GM23338 (cell line): ENCODE data around the gene CHD5. TPM values are rescaled to one million over a fixed set of nuclear protein-coding genes. Genes with fewer than 3 reads are reported as not detected.

Experiments used
- ATAC-seq: fragments of 200-7000 bp; cut with Tn5 transposase; 3 replicates; pipeline ENCODE4 v1.9.1; 2020
- DNase-seq: peaks from one replicate; pipeline ENCODE4 v3.0.0-alpha.2; 2015; ENCODE audit warnings: low spot score
- H2AFZ ChIP-seq: fragments of 200-600 bp; sonication (generic); 2 replicates; pipeline ENCODE4 v1.8.0; 2016; ENCODE audit warnings: antibody characterized with exemption, mild to moderate bottlenecking, moderate library complexity
- H3F3A ChIP-seq: fragments of 200-600 bp; sonication (generic); replicated peaks from 2 replicates; pipeline ENCODE4 v1.8.0; 2017; ENCODE audit warnings: antibody characterized with exemption, mixed run types, low read depth
- H3K27ac ChIP-seq: fragments of 200-600 bp; sonication (generic); 2 replicates; pipeline ENCODE4 v1.6.1; 2016; ENCODE audit warnings: low read depth
- H3K27me3 ChIP-seq: fragments of 200-600 bp; sonication (generic); 2 replicates; pipeline ENCODE4 v1.8.0; 2016; ENCODE audit warnings: mild to moderate bottlenecking, mixed run types, moderate library complexity; ENCODE audit not compliant: insufficient read depth
- H3K36me3 ChIP-seq: fragments of 200-600 bp; sonication (generic); 2 replicates; pipeline ENCODE4 v1.8.0; 2016; ENCODE audit warnings: mild to moderate bottlenecking; ENCODE audit not compliant: insufficient read depth
- H3K4me1 ChIP-seq: fragments of 200-600 bp; sonication (generic); 2 replicates; pipeline ENCODE4 v1.8.0; 2016; ENCODE audit warnings: mild to moderate bottlenecking, moderate library complexity; ENCODE audit not compliant: insufficient read depth
- H3K4me2 ChIP-seq: fragments of 200-600 bp; sonication (generic); 2 replicates; pipeline ENCODE4 v1.7.1; 2017; ENCODE audit warnings: mixed run types
- H3K4me3 ChIP-seq: fragments of 200-600 bp; sonication (generic); 2 replicates; pipeline ENCODE4 v1.6.1; 2016; ENCODE audit warnings: mixed run types
- H3K79me2 ChIP-seq: fragments of 200-600 bp; sonication (generic); replicated peaks from 2 replicates; pipeline ENCODE4 v1.8.0; 2017; ENCODE audit warnings: mild to moderate bottlenecking; ENCODE audit not compliant: insufficient read depth
- H3K9me2 ChIP-seq: fragments of 200-600 bp; sonication (generic); 2 replicates; pipeline ENCODE4 v1.8.0; 2017; ENCODE audit not compliant: insufficient read depth
- H4K20me1 ChIP-seq: fragments of 200-600 bp; sonication (generic); replicated peaks from 2 replicates; pipeline ENCODE4 v1.8.0; 2017; ENCODE audit warnings: mild to moderate bottlenecking; ENCODE audit not compliant: insufficient read depth
- H3K27ac Mint-ChIP-seq: 2 replicates; pipeline ENCODE4 v1.8.0; 2020; ENCODE audit warnings: inconsistent platforms, mild to moderate bottlenecking, moderate library complexity, mixed read lengths
- H3K27me3 Mint-ChIP-seq: 3 replicates; pipeline ENCODE4 v1.8.0; 2022; ENCODE audit warnings: low read depth, mild to moderate bottlenecking, moderate library complexity, mixed read lengths, inconsistent platforms; ENCODE audit not compliant: insufficient read depth, poor library complexity
- H3K36me3 Mint-ChIP-seq: 3 replicates; pipeline ENCODE4 v1.8.0; 2021; ENCODE audit warnings: low read depth, mild to moderate bottlenecking, inconsistent platforms, moderate library complexity, mixed read lengths
- H3K4me1 Mint-ChIP-seq: 3 replicates; pipeline ENCODE4 v1.8.0; 2020; ENCODE audit warnings: mild to moderate bottlenecking, inconsistent platforms, mixed read lengths
- H3K4me3 Mint-ChIP-seq: 3 replicates; pipeline ENCODE4 v1.8.0; 2021; ENCODE audit warnings: moderate library complexity, mild to moderate bottlenecking, inconsistent platforms, mixed read lengths
- H3K9me3 Mint-ChIP-seq: 3 replicates; pipeline ENCODE4 v1.8.0; 2020; ENCODE audit warnings: moderate library complexity, mild to moderate bottlenecking, inconsistent platforms, mixed read lengths
- CREB1 ChIP-seq: fragments of 250-450 bp; sonication (Bioruptor Pico); IDR thresholded peaks from 2 replicates; pipeline ENCODE4 v1.5.0; 2020; ENCODE audit warnings: low read depth, mild to moderate bottlenecking, moderate library complexity
- CTCF ChIP-seq, 2 experiments: fragments of 200-600 bp in 1 of 2; sonication (generic) in 1 of 2; conservative IDR thresholded peaks; 2 replicates each; pipeline versions ENCODE4 v1.5.1 to v1.6.1; 2016 to 2017; ENCODE audit warnings: antibody characterized with exemption in 2 of 2, low read depth in 2 of 2, mild to moderate bottlenecking in 2 of 2, moderate library complexity in 1 of 2
- EZH2 ChIP-seq: fragments of 200-600 bp; sonication (generic); IDR thresholded peaks from one replicate; pipeline ENCODE4 v1.8.0; 2017; ENCODE audit warnings: antibody characterized with exemption, mild to moderate bottlenecking, low read depth; ENCODE audit not compliant: unreplicated experiment
- EZH2phosphoT487 ChIP-seq: fragments of 200-600 bp; sonication (generic); IDR thresholded peaks from one replicate; pipeline ENCODE4 v1.8.1; 2018; ENCODE audit warnings: antibody characterized with exemption; ENCODE audit not compliant: unreplicated experiment
- JUNB ChIP-seq: IDR thresholded peaks from one replicate; pipeline ENCODE4 v1.6.1; 2016; ENCODE audit warnings: antibody characterized with exemption; ENCODE audit not compliant: unreplicated experiment
- NANOG ChIP-seq: IDR thresholded peaks from 2 replicates; pipeline ENCODE4 v1.6.1; 2016; ENCODE audit warnings: antibody characterized with exemption, borderline replicate concordance
- POLR2AphosphoS5 ChIP-seq: IDR thresholded peaks from 2 replicates; pipeline ENCODE4 v1.6.1; 2016; ENCODE audit warnings: antibody characterized with exemption, low read depth
- STAT1 ChIP-seq: IDR thresholded peaks from one replicate; pipeline ENCODE4 v1.6.1; 2016; ENCODE audit warnings: antibody characterized with exemption; ENCODE audit not compliant: unreplicated experiment
- ZNF114 ChIP-seq: fragments of 250-450 bp; sonication (Bioruptor Pico); IDR thresholded peaks from 2 replicates; pipeline ENCODE4 v1.5.0; 2020; ENCODE audit warnings: mild to moderate bottlenecking, moderate library complexity
- ZNF331 ChIP-seq: fragments of 250-450 bp; sonication (Bioruptor Pico); IDR thresholded peaks from 2 replicates; pipeline ENCODE4 v1.5.0; 2020; ENCODE audit warnings: low read depth, mild to moderate bottlenecking, moderate library complexity
- polyA plus RNA-seq: library from polyadenylated mRNA; unstranded; fragments of >200 nt; fragmentation: Nextera tagmentation; extraction: Ambion mirVana; gene quantifications from 2 replicates; pipeline ENCODE4 v1.2.1, GENCODE V29; 2016
- total RNA-seq: library from RNA; depleted of rRNA; stranded (reverse); fragments of >200 nt; shearing (Covaris generic); gene quantifications from 2 replicates; pipeline ENCODE4 v1.2.3, GENCODE V29; 2014
- TF ChIP-seq, protein P1 (sequence below): IDR thresholded peaks from one replicate; pipeline ENCODE4 v1.6.1; 2018; ENCODE audit warnings: antibody characterized with exemption; ENCODE audit not compliant: unreplicated experiment
- TF ChIP-seq, protein P2 (sequence below): IDR thresholded peaks from 2 replicates; pipeline ENCODE4 v1.6.1; 2016; ENCODE audit warnings: antibody characterized with exemption
- TF ChIP-seq, protein P3 (sequence below): fragments of 250-450 bp; sonication (Bioruptor Pico); IDR thresholded peaks from 2 replicates; pipeline ENCODE4 v1.5.0; 2020; ENCODE audit warnings: mild to moderate bottlenecking, moderate library complexity

CHD5 gene
- total and polyA plus RNA-seq, 2 experiments from 2014 or later: 0.32 to 1.0 TPM

GRCh38 chr1:6073480-6074053, 106.6 kb downstream of the CHD5 start:
- Histone ChIP-seq H3F3A (no peaks in the 10 kb centered on the region), H4K20me1 (no peaks in the 10 kb centered on the region), H3K4me2 (no peak overlapping the region), H3K4me3 (no peak overlapping the region), H3K27ac (no peak overlapping the region), H2AFZ (no peak overlapping the region), H3K27me3 (no peaks in the 10 kb centered on the region), H3K36me3 (no peaks in the 10 kb centered on the region), H3K9me2 (no peaks in the 10 kb centered on the region), H3K79me2 (no peaks in the 10 kb centered on the region), H3K4me1 (no peaks in the 10 kb centered on the region)
- ATAC-seq: no peak
- TF ChIP-seq NANOG (no peak), JUNB (no peak), CREB1 (CRISPR knock-in tag) (no peak), EZH2 (no peak), ZNF114 (no peak), POLR2AphosphoS5 (no peak), EZH2phosphoT487 (no peak), ZNF331 (CRISPR knock-in tag) (no peak), CTCF (conservative IDR thresholded peaks at IDR 0.05; ENCODE audit: low read depth in 2 of 2) (no peak), STAT1 (no peak)
- TF ChIP-seq, protein P1, sequence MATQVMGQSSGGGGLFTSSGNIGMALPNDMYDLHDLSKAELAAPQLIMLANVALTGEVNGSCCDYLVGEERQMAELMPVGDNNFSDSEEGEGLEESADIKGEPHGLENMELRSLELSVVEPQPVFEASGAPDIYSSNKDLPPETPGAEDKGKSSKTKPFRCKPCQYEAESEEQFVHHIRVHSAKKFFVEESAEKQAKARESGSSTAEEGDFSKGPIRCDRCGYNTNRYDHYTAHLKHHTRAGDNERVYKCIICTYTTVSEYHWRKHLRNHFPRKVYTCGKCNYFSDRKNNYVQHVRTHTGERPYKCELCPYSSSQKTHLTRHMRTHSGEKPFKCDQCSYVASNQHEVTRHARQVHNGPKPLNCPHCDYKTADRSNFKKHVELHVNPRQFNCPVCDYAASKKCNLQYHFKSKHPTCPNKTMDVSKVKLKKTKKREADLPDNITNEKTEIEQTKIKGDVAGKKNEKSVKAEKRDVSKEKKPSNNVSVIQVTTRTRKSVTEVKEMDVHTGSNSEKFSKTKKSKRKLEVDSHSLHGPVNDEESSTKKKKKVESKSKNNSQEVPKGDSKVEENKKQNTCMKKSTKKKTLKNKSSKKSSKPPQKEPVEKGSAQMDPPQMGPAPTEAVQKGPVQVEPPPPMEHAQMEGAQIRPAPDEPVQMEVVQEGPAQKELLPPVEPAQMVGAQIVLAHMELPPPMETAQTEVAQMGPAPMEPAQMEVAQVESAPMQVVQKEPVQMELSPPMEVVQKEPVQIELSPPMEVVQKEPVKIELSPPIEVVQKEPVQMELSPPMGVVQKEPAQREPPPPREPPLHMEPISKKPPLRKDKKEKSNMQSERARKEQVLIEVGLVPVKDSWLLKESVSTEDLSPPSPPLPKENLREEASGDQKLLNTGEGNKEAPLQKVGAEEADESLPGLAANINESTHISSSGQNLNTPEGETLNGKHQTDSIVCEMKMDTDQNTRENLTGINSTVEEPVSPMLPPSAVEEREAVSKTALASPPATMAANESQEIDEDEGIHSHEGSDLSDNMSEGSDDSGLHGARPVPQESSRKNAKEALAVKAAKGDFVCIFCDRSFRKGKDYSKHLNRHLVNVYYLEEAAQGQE: no peak
- TF ChIP-seq, protein P2, sequence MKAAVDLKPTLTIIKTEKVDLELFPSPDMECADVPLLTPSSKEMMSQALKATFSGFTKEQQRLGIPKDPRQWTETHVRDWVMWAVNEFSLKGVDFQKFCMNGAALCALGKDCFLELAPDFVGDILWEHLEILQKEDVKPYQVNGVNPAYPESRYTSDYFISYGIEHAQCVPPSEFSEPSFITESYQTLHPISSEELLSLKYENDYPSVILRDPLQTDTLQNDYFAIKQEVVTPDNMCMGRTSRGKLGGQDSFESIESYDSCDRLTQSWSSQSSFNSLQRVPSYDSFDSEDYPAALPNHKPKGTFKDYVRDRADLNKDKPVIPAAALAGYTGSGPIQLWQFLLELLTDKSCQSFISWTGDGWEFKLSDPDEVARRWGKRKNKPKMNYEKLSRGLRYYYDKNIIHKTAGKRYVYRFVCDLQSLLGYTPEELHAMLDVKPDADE: no peak
- TF ChIP-seq, protein P3, sequence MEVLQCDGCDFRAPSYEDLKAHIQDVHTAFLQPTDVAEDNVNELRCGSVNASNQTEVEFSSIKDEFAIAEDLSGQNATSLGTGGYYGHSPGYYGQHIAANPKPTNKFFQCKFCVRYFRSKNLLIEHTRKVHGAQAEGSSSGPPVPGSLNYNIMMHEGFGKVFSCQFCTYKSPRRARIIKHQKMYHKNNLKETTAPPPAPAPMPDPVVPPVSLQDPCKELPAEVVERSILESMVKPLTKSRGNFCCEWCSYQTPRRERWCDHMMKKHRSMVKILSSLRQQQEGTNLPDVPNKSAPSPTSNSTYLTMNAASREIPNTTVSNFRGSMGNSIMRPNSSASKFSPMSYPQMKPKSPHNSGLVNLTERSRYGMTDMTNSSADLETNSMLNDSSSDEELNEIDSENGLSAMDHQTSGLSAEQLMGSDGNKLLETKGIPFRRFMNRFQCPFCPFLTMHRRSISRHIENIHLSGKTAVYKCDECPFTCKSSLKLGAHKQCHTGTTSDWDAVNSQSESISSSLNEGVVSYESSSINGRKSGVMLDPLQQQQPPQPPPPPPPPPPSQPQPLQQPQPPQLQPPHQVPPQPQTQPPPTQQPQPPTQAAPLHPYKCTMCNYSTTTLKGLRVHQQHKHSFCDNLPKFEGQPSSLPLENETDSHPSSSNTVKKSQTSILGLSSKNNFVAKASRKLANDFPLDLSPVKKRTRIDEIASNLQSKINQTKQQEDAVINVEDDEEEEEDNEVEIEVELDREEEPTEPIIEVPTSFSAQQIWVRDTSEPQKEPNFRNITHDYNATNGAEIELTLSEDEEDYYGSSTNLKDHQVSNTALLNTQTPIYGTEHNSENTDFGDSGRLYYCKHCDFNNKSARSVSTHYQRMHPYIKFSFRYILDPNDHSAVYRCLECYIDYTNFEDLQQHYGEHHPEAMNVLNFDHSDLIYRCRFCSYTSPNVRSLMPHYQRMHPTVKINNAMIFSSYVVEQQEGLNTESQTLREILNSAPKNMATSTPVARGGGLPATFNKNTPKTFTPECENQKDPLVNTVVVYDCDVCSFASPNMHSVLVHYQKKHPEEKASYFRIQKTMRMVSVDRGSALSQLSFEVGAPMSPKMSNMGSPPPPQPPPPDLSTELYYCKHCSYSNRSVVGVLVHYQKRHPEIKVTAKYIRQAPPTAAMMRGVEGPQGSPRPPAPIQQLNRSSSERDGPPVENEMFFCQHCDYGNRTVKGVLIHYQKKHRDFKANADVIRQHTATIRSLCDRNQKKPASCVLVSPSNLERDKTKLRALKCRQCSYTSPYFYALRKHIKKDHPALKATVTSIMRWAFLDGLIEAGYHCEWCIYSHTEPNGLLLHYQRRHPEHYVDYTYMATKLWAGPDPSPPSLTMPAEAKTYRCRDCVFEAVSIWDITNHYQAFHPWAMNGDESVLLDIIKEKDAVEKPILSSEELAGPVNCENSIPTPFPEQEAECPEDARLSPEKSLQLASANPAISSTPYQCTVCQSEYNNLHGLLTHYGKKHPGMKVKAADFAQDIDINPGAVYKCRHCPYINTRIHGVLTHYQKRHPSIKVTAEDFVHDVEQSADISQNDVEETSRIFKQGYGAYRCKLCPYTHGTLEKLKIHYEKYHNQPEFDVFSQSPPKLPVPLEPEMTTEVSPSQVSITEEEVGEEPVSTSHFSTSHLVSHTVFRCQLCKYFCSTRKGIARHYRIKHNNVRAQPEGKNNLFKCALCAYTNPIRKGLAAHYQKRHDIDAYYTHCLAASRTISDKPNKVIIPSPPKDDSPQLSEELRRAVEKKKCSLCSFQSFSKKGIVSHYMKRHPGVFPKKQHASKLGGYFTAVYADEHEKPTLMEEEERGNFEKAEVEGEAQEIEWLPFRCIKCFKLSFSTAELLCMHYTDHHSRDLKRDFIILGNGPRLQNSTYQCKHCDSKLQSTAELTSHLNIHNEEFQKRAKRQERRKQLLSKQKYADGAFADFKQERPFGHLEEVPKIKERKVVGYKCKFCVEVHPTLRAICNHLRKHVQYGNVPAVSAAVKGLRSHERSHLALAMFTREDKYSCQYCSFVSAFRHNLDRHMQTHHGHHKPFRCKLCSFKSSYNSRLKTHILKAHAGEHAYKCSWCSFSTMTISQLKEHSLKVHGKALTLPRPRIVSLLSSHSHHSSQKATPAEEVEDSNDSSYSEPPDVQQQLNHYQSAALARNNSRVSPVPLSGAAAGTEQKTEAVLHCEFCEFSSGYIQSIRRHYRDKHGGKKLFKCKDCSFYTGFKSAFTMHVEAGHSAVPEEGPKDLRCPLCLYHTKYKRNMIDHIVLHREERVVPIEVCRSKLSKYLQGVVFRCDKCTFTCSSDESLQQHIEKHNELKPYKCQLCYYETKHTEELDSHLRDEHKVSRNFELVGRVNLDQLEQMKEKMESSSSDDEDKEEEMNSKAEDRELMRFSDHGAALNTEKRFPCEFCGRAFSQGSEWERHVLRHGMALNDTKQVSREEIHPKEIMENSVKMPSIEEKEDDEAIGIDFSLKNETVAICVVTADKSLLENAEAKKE: no peak
- Mint-ChIP-seq H3K27me3 (peaks cover 7% of the 10 kb centered on the region), H3K27ac (no peak overlapping the region), H3K9me3 (no peaks in the 10 kb centered on the region), H3K36me3 (no peaks in the 10 kb centered on the region), H3K4me3 (no peak overlapping the region), H3K4me1 (peaks cover 6% of the 10 kb centered on the region)
- DNase-seq: no peak
